HEK293 (cell line): ENCODE data around the gene DUSP1.

Experiments used
- CTCF ChIA-PET: fragments of 350-600 bp; formaldehyde crosslinking; extraction: SDS; loops from one replicate; lab custom pipeline; 2021; ENCODE audit warnings: antibody characterized with exemption; lab: Yijun Ruan, JAX
- POLR2A ChIA-PET: fragments of 300-600 bp; formaldehyde crosslinking; extraction: SDS; loops from one replicate; lab custom pipeline; 2020; ENCODE audit warnings: antibody characterized with exemption, inconsistent platforms; lab: Yijun Ruan, JAX
- H3K27ac ChIP-seq: fragments of 200-500 bp; sonication (Bioruptor generic); 2 replicates; pipeline ENCODE4 v1.5.1; 2014; ENCODE audit warnings: low read depth, low read length, control low read depth, inconsistent platforms; ENCODE audit errors: extremely low read depth
- H3K36me3 ChIP-seq, 2 experiments: fragments of 200-500 bp in 1 of 2; sonication (Bioruptor generic) in 1 of 2; 1 replicate in 1 of 2; 2 replicates in 1 of 2; pipeline ENCODE4 v1.5.1; 2014 to 2017; ENCODE audit warnings: inconsistent platforms in 2 of 2, low read length in 2 of 2; ENCODE audit not compliant: control insufficient read depth in 2 of 2, insufficient read depth in 1 of 2
- H3K4me1 ChIP-seq: fragments of 200-500 bp; sonication (Bioruptor generic); 2 replicates; pipeline ENCODE4 v1.5.1; 2014; ENCODE audit warnings: mild to moderate bottlenecking, low read length, inconsistent platforms; ENCODE audit not compliant: control insufficient read depth, insufficient read depth
- H3K4me3 ChIP-seq: 2 replicates; pipeline ENCODE4 v1.5.1; 2011; ENCODE audit warnings: low read depth, mild to moderate bottlenecking, control low read depth, low read length, moderate library complexity
- H3K9me3 ChIP-seq: fragments of 200-500 bp; sonication (Bioruptor generic); 2 replicates; pipeline ENCODE4 v1.5.1; 2014; ENCODE audit warnings: low read depth, low read length, inconsistent platforms; ENCODE audit not compliant: control insufficient read depth, insufficient read depth
- BCL6B ChIP-seq: fragments of 450-650 bp; formaldehyde crosslinking; IDR thresholded peaks from 2 replicates; pipeline ENCODE4 v1.5.1; 2017; ENCODE audit warnings: missing biosample characterization, missing genetic modification characterization
- FEZF1 ChIP-seq: fragments of 450-650 bp; formaldehyde crosslinking; IDR thresholded peaks from 2 replicates; pipeline ENCODE4 v1.5.1; 2016; ENCODE audit warnings: missing biosample characterization, missing genetic modification characterization
- KLF17 ChIP-seq: fragments of 450-650 bp; formaldehyde crosslinking; IDR thresholded peaks from 2 replicates; pipeline ENCODE4 v1.5.1; 2016; ENCODE audit warnings: missing biosample characterization, missing genetic modification characterization
- PRDM10 ChIP-seq: fragments of 450-650 bp; formaldehyde crosslinking; IDR thresholded peaks from 2 replicates; pipeline ENCODE4 v1.5.1; 2016; ENCODE audit warnings: missing biosample characterization, missing genetic modification characterization
- PRDM6 ChIP-seq: fragments of 450-650 bp; formaldehyde crosslinking; IDR thresholded peaks from 2 replicates; pipeline ENCODE4 v1.5.1; 2017; ENCODE audit warnings: missing biosample characterization, missing genetic modification characterization
- ZFP37 ChIP-seq: fragments of 450-650 bp; formaldehyde crosslinking; IDR thresholded peaks from 2 replicates; pipeline ENCODE4 v1.5.1; 2016; ENCODE audit warnings: missing biosample characterization, missing genetic modification characterization
- ZNF211 ChIP-seq: fragments of 450-650 bp; formaldehyde crosslinking; IDR thresholded peaks from 2 replicates; pipeline ENCODE4 v1.5.1; 2016; ENCODE audit warnings: low read depth, missing biosample characterization, missing genetic modification characterization
- ZNF830 ChIP-seq: fragments of 450-650 bp; IDR thresholded peaks from 2 replicates; pipeline ENCODE4 v1.5.0; 2018; ENCODE audit warnings: missing biosample characterization, missing genetic modification characterization, low read depth, mild to moderate bottlenecking, moderate library complexity

Gene DUSP1

GRCh38 chr5:172779691-172780341, 8.8 kb upstream of the DUSP1 start:
- Histone ChIP-seq H3K27ac (no peak overlapping the region), H3K4me1 (no peaks in the 10 kb centered on the region)
- CTCF ChIA-PET: interaction anchor here (1.3 kb wide), 2 partner anchors 8 to 65 kb away, joined by 5 to 7 read pairs; no protein-coding TSS in a partner anchor

More at GRCh38 chr5:172779691-172780341, 8.8 kb upstream of the DUSP1 start:
- Histone ChIP-seq H3K36me3 (no peaks in the 10 kb centered on the region), H3K9me3 (no peaks in the 10 kb centered on the region), H3K4me3 (no peak overlapping the region)
- POLR2A ChIA-PET: interaction anchor here (1.4 kb wide), 1 partner anchor 9 kb away, joined by 5 read pairs; no protein-coding TSS in a partner anchor
- no peak for TF ChIP-seq ZNF830
- no peak for TF ChIP-seq PRDM10
- no peak for TF ChIP-seq FEZF1
- TF ChIP-seq BCL6B: no peak
- TF ChIP-seq PRDM6 (tag by site-specific recombination): no peak
- TF ChIP-seq KLF17 (tag by site-specific recombination): no peak
- no peak for TF ChIP-seq ZFP37 (tag by site-specific recombination)
- TF ChIP-seq ZNF211 (tag by site-specific recombination): no peak
